IPS-18a (cell line): Measurements from ENCODE around the gene ADAMTS17.
A peak's percentile ranks its signal among the peaks of the same experiment; 100 is the strongest.

Experiments used
- H3K27ac ChIP-seq: one replicate; pipeline ENCODE4 v1.5.1; 2013; ENCODE audit warnings: low read length
- H3K27me3 ChIP-seq: one replicate; pipeline ENCODE4 v1.6.1; 2013; ENCODE audit warnings: mild to moderate bottlenecking, low read length; ENCODE audit not compliant: control insufficient read depth, insufficient read depth
- H3K36me3 ChIP-seq: one replicate; pipeline ENCODE4 v1.6.1; 2013; ENCODE audit warnings: low read depth, low read length; ENCODE audit not compliant: control insufficient read depth
- H3K4me1 ChIP-seq: one replicate; pipeline ENCODE4 v1.6.1; 2013; ENCODE audit warnings: low read depth, low read length; ENCODE audit not compliant: control insufficient read depth
- H3K4me3 ChIP-seq: one replicate; pipeline ENCODE4 v1.5.1; 2013; ENCODE audit warnings: low read length
- H3K9ac ChIP-seq: one replicate; pipeline ENCODE4 v1.6.1; 2013; ENCODE audit warnings: mild to moderate bottlenecking, low read length, moderate library complexity
- H3K9me3 ChIP-seq: one replicate; pipeline ENCODE4 v1.6.1; 2013; ENCODE audit warnings: low read depth, low read length; ENCODE audit not compliant: control insufficient read depth

ADAMTS17 gene

DNA sequence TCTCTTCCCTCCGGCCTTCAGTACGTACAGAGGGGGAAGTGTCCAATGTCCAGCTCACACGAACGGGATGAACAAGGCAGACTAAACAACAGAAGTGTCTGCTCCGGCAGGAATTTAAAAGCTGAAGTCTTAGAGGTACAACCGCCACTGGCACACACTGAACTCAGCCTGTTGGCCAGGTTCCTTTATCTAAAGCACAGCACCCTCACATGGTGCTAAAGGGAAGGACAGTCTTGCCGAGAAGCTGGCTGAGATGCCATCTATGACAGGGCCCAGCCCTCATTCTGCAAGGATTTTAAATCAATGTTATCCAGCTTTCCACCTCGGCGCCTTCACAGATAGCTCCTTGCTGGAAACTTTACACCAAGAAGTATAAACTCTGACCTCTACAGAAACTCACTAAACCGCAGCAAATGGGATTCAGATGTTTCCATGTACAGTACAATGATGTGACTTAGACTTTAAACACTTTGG, 2.8 kb downstream of the ADAMTS17 start:
- H3K4me1 ChIP-seq, result peaks cover 4% of the 10 kb centered on the region
- no peaks in the 10 kb centered on the region for H3K36me3 ChIP-seq
- no peak overlapping the region for H3K9ac ChIP-seq
- H3K27me3 ChIP-seq, result peaks cover 36% of the 10 kb centered on the region
- no peaks in the 10 kb centered on the region for H3K9me3 ChIP-seq
- H3K4me3 ChIP-seq, result peak overlapping the region; percentile 35
- no peak overlapping the region for H3K27ac ChIP-seq

DNA sequence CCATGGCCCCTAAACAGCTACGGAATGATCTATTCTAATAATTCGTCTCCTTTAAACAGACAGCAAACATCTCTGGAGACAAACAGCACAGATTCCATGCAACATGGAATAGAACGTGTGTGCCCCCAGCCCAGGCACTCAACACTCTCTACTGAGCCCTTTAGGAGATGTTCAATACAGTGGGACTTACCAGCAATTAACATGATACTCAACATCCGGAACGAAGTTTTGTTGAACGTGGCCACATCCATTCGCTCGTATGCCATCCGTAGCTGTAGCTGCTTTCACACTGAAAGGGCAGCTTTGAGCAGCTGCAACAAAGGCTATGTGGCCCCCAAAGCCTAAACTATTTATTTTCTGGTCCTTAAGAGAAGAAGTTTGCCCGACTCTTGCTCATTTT, 3.5 kb downstream of the ADAMTS17 start:
- Histone ChIP-seq H3K27me3 (peaks cover 33% of the 10 kb centered on the region), H3K27ac (no peak overlapping the region), H3K9me3 (no peaks in the 10 kb centered on the region), H3K4me1 (peaks cover 4% of the 10 kb centered on the region), H3K4me3 (no peak overlapping the region), H3K9ac (no peak overlapping the region), H3K36me3 (no peaks in the 10 kb centered on the region)

DNA sequence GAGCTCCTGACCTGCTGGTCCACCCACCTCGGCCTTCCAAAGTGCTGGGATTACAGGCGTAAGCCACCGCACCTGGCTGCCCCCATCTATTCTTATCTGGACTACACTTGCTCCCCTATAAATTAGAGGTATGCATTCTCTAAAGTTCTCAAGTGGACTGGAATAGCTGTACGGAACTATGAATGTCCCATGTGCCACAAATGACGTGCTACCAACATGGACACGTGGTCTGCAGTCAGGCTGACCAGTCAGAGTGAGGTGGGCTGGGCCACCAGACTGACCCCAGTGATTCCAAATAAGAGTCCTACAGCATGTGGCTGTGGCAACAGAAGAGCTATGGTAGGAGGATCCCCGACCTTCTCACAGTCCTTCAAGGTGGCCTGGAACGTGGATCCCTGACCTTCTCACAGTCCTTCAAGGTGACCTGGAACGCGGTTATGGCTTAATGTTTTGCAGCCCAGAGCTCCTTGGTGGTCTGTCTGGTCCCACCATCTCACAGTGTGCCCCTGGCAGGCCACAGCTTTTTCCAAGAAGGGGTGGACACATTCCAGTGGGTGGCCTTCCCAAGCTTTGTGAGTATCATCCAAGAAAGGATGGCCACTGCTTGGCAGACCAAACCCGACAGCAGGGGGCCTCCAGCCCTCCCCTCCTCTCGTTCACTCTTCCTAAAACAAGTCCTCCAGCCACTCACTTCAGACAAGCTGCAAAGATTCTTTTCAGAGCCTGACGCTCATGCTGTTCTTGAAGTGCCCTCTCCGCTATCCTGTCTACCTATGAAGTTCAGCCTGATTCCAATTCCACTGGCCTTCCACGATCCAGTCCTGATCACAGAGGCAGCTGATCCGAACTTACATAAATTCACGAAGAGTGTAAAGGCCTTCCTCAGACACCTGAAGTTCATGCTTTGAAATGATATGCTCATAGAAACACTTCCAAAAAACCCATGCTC, 4.4 kb downstream of the ADAMTS17 start:
- Histone ChIP-seq H3K27ac (no peak overlapping the region), H3K9ac (no peak overlapping the region), H3K4me3 (no peak overlapping the region), H3K27me3 (peaks cover 24% of the 10 kb centered on the region), H3K36me3 (no peaks in the 10 kb centered on the region), H3K4me1 (peaks cover 4% of the 10 kb centered on the region), H3K9me3 (no peaks in the 10 kb centered on the region)

DNA sequence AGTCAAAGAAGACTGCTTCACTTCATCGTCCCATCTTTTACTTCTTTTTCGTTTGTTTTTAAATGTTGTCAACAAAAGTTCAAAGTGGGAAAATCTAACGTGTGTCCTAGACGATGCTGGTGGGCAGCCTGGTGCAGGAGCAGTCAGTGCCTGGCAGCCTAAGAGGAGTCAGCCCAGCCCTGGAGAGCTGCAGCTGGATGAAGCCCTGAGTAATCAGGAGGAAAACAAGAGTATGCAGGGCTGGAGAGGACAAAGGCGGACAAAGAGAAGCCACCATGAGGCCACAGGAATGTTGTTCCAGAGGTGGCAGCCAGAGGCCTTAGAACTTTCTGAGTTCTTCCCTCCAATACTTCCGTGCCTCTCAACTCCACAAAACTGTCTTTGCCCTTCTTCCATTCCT, 5.7 kb downstream of the ADAMTS17 start:
- Histone ChIP-seq H3K27me3 (peaks cover 21% of the 10 kb centered on the region), H3K4me3 (no peak overlapping the region), H3K27ac (no peak overlapping the region), H3K36me3 (no peaks in the 10 kb centered on the region), H3K9me3 (no peaks in the 10 kb centered on the region), H3K9ac (no peak overlapping the region), H3K4me1 (peaks cover 4% of the 10 kb centered on the region)

DNA sequence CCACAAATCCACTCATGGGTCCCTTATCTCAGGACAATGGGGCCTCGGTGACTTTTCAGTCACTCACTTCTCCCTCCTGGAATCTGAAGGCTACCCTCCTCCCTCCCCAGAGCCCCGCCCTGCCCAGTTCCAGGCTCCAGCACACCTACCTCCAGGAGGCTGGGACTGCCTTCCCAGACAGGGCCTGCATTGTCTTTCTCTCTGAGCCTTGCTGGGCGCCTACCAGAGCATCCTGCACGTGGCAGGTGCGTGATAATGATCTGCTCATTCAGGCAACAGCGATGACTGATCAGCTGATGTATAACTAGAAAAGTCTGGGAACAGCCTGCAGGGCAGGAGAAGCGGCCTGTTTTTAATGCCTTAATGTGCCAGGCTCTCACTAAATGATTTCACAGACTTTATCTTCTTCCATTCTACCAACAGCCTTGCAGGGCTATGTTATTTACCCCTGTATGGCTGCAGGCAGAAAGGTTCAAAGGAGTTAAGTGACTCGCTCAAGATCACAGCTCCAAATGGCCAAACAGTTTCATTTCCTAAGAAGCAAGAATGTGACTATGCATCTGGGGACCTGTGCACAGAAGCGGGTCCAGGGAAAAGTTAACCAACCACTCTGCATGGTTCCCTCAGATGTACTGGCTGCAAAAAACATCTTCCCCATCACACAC, 6.3 kb downstream of the ADAMTS17 start:
- Histone ChIP-seq H3K9me3 (no peaks in the 10 kb centered on the region), H3K4me1 (peaks cover 4% of the 10 kb centered on the region)

DNA sequence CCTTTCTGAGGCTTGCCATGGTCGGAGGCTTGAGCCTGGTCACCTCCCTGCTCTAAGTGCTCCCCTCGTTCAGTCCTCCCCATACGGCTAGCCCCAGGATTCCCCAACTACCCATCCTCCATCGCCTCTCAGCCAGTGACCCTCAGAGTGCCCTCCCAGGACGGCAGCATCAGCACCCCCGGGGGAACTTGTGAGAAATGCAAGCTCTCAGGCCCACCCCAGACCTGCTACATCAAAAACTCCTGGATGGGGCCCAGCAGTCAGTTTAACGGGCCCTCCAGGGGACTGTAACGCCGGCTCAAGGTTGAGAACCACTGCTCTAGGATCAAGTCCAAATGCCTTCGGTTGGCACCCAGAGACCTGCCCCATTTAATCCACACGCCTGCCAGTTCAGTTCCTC, 6.9 kb downstream of the ADAMTS17 start:
- Histone ChIP-seq H3K36me3 (no peaks in the 10 kb centered on the region), H3K4me1 (peaks cover 4% of the 10 kb centered on the region), H3K4me3 (no peak overlapping the region), H3K9me3 (no peaks in the 10 kb centered on the region), H3K27me3 (peaks cover 10% of the 10 kb centered on the region), H3K9ac (no peak overlapping the region), H3K27ac (no peak overlapping the region)

More for the DNA sequence above, 6.3 kb downstream of the ADAMTS17 start:
- H3K36me3 ChIP-seq, result no peaks in the 10 kb centered on the region
- H3K9ac ChIP-seq, result no peak overlapping the region
- peaks cover 15% of the 10 kb centered on the region for H3K27me3 ChIP-seq
- no peak overlapping the region for H3K4me3 ChIP-seq
- H3K27ac ChIP-seq, result no peak overlapping the region

DNA sequence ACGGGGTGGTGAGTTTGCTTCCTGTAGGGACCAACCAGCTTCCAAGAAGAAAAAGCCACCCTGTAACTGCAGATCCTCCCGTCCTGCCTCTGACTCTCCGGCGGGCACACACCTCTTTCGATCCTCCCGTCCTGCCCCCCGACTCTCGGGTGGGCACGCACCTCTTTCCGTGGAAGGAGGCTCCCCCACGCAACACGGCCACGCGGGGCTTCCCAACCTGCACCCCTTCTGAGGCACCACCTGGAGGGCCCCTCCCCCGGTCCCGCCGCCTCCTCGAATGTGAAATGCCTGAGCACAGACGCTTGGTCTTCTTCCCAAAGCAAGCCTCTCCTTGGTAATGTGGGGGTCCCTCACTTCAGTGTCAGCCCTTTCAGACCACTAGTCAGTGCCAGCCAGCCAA, 7.3 kb downstream of the ADAMTS17 start:
- Histone ChIP-seq H3K9ac (no peak overlapping the region), H3K4me3 (no peak overlapping the region), H3K9me3 (no peaks in the 10 kb centered on the region), H3K4me1 (peaks cover 4% of the 10 kb centered on the region), H3K27me3 (peaks cover 5% of the 10 kb centered on the region), H3K36me3 (no peaks in the 10 kb centered on the region), H3K27ac (no peak overlapping the region)

DNA sequence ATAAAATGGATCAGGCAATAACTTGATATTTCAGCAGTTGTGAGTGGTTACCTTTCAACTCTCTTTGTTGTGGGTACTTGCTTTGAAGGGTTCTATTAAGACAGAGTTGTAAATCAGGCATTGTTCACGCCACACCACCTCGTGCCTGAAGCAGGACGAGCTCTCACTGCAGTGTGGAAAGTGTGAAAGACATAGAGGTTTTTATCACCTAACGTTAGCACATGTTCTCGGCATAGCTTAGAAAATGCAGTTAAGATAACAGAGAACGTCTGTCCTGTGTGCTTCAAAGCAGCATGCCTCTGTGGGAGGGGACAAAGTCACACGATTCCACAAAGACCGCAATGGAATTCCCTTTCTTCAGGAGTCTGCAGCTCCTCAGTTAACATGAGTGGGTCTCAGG, 7.8 kb downstream of the ADAMTS17 start:
- Histone ChIP-seq H3K36me3 (no peaks in the 10 kb centered on the region), H3K9me3 (no peaks in the 10 kb centered on the region), H3K27ac (no peak overlapping the region), H3K4me1 (peaks cover 4% of the 10 kb centered on the region), H3K9ac (no peak overlapping the region), H3K27me3 (peaks cover under 1% of the 10 kb centered on the region), H3K4me3 (no peak overlapping the region)

DNA sequence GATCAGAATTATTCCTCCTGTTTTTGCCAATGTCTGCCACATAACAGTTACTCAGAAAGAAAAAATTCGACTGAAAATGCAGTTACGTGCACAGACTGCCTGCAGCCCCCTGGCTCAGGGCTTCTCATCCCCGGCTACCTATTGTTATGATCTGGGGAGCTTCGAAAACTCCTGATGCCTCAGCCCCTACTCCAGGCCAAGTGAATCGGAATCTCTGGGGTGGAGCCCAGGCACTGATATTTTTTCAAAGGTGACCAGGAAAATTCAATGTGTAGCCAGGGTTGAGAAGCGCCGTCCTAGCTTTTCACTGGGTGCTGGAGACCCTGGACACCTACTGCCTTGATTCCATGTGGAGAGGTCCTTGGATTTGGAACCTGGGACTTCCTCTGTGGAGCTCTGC, 8.5 kb downstream of the ADAMTS17 start:
- no peak overlapping the region for H3K27ac ChIP-seq
- H3K9me3 ChIP-seq, result no peaks in the 10 kb centered on the region
- no peaks in the 10 kb centered on the region for H3K36me3 ChIP-seq
- H3K4me3 ChIP-seq, result no peak overlapping the region
- no peaks in the 10 kb centered on the region for H3K4me1 ChIP-seq
- no peaks in the 10 kb centered on the region for H3K27me3 ChIP-seq
- no peak overlapping the region for H3K9ac ChIP-seq

DNA sequence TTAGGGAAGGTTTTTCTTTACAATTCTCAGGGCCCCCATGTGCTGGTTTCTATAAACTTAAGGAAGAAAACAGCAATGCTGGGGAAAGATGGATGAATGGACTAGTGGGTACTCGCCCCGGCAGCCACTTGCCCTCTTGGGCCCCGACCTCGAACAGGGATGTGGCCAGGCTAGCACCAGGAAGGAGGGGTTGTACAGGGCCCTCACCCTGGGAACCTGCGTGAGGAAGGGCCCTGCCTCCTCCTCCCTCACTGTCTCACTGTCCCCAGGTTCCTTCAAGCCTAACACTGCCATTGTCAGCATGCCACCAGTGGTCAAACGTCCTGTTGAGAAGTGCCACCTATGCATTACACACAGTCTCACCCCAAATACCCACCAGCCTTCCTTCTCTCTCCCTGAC, 9.1 kb downstream of the ADAMTS17 start:
- H3K9ac ChIP-seq, result no peak overlapping the region
- no peaks in the 10 kb centered on the region for H3K36me3 ChIP-seq
- no peak overlapping the region for H3K27ac ChIP-seq
- H3K4me3 ChIP-seq, result no peak overlapping the region
- H3K9me3 ChIP-seq, result no peaks in the 10 kb centered on the region
- no peaks in the 10 kb centered on the region for H3K4me1 ChIP-seq
- no peaks in the 10 kb centered on the region for H3K27me3 ChIP-seq

DNA sequence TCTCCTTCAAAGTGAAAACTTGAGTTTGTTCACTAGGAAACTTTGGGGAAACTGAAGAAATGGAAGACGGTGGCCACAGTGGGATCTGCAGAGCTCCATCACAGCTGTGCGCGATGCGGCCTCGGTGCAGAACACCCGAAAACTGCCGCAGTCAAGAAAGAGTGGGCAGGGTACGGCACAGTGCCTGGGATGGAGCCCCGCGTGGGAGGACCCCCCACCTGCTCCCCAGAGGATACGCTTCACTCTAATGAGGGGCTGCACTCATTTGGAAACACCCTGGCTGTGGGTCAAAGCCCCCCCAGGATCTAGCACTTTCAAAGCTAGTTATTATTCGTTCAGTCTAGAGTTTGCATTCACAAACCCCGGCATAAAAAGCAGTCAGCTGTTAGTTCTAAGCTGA, 9.5 kb downstream of the ADAMTS17 start:
- Histone ChIP-seq H3K9me3 (no peaks in the 10 kb centered on the region), H3K27ac (no peak overlapping the region), H3K36me3 (no peaks in the 10 kb centered on the region), H3K4me1 (no peaks in the 10 kb centered on the region), H3K9ac (no peak overlapping the region), H3K27me3 (no peaks in the 10 kb centered on the region), H3K4me3 (no peak overlapping the region)
